Measurements from ENCODE around the gene ARL2BP.

ARL2BP gene

DNA sequence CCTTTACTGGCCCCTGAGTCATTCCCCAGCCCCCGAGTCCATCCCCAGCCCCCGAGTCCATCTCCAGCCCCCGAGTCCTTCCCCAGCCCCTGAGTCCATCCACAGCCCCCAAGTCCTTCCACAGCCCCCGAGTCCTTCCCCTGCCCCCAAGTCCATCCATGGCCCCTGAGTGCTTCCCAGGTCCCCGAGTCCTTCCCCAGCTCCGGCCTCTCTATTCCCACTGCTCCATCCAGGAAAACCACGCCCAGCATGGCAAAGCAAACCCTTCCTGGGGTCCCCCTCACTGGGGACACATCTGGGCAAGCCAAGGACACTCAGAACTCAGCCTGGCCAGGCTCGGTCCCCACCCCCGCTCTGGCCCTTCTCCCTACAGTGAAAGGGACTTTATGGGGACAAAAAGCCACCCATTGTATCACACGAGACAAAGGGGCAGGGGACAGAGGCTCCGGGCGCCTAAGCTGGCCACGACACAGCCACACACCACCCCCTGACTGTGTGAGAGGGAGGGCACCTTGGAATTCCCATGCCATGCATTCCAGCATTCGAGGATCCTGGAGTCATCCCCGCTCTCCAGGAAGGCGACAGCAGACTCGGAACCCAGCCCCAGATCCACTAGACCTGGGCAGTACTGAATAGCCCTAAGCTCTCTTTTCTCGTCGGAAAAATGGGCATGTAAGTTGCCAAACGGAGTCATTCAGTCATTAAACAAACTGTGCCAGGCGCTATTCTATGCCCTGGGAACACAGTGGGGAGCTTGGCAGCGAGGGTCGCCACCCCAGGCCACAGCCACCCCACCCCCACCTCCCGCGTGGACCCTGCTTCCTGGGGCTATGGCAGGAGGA, 25.4 kb downstream of the ARL2BP start:
- no peaks in the 10 kb centered on the region for H3K4me1 ChIP-seq (ENCODE audit: low read depth, poor library complexity, severe bottlenecking)
- H3K4me2 ChIP-seq: no peak overlapping the region
- no peak overlapping the region for H2AFZ ChIP-seq (ENCODE audit: low read depth)
- H3K36me3 ChIP-seq (ENCODE audit: insufficient read depth): no peaks in the 10 kb centered on the region
- H3K9ac ChIP-seq: no peak overlapping the region
- H3K79me2 ChIP-seq (ENCODE audit: insufficient read depth, low read depth): no peaks in the 10 kb centered on the region
- TF ChIP-seq CTCF (conservative IDR thresholded peaks at IDR 0.05; ENCODE audit: low read depth, low read length): no peak
- H4K20me1 ChIP-seq (ENCODE audit: insufficient read depth): no peaks in the 10 kb centered on the region
- H3K27me3 ChIP-seq (ENCODE audit: insufficient read depth, low read depth): no peaks in the 10 kb centered on the region
- H3K4me3 ChIP-seq (IDR thresholded peaks at IDR 0.05; ENCODE audit: insufficient read depth, low read depth, low read length): no peak overlapping the region
- no peak overlapping the region for H3K27ac ChIP-seq

- no peak overlapping the region for H3K27ac ChIP-seq
- no peak overlapping the region for H3K4me2 ChIP-seq
- H2AFZ ChIP-seq (ENCODE audit: low read depth): no peak overlapping the region
- H3K27me3 ChIP-seq (ENCODE audit: insufficient read depth, low read depth): no peaks in the 10 kb centered on the region
- H3K4me1 ChIP-seq (ENCODE audit: low read depth, poor library complexity, severe bottlenecking): no peaks in the 10 kb centered on the region
- no peaks in the 10 kb centered on the region for H4K20me1 ChIP-seq (ENCODE audit: insufficient read depth)
- no peak overlapping the region for H3K9ac ChIP-seq
- no peaks in the 10 kb centered on the region for H3K36me3 ChIP-seq (ENCODE audit: insufficient read depth)
- no peaks in the 10 kb centered on the region for H3K79me2 ChIP-seq (ENCODE audit: insufficient read depth, low read depth)
- no peak for TF ChIP-seq CTCF (conservative IDR thresholded peaks at IDR 0.05; ENCODE audit: low read depth, low read length)
- no peak overlapping the region for H3K4me3 ChIP-seq (IDR thresholded peaks at IDR 0.05; ENCODE audit: insufficient read depth, low read depth, low read length)
Measured at GRCh38 chr16:57271063-57271345, 25.9 kb downstream of the ARL2BP start.

DNA sequence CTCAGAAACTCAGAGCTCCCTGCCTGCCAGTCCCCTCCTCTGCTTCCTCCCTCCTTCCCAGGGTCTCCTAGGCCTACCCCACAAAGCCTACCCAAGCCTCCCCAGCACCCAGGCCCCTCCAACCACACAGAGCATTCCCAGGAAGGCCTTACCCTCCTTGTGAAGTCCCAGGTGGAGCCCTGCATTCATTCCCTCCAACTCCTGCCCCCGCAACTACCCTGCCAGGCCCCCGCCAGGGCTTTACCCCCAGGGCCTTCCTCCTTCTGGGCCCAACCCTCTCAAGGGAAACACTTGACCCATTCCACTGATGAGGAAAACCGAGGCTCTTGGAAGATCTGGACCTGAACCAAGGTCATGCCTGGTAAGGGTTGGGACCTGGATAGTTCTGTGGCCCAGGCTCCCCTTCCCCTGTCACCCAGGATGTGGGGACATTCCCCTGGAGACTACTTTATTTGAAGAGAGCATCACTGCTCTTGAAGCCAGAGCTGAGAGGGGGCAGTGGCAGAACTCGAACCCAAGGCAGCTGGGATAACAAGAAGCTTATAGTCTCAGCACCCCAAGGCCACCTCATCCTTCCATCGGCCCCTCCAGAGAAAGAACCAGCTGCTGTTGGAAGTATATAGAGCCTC, 26.9 kb downstream of the ARL2BP start:
- no peak for TF ChIP-seq CTCF (conservative IDR thresholded peaks at IDR 0.05; ENCODE audit: low read depth, low read length)
- Histone ChIP-seq H3K4me3 (IDR thresholded peaks at IDR 0.05; ENCODE audit: insufficient read depth, low read depth, low read length) (no peak overlapping the region), H4K20me1 (ENCODE audit: insufficient read depth) (no peaks in the 10 kb centered on the region), H2AFZ (ENCODE audit: low read depth) (no peak overlapping the region), H3K9ac (no peak overlapping the region), H3K79me2 (ENCODE audit: insufficient read depth, low read depth) (no peaks in the 10 kb centered on the region), H3K4me2 (no peak overlapping the region), H3K4me1 (ENCODE audit: low read depth, poor library complexity, severe bottlenecking) (peaks cover 6% of the 10 kb centered on the region), H3K36me3 (ENCODE audit: insufficient read depth) (no peaks in the 10 kb centered on the region), H3K27me3 (ENCODE audit: insufficient read depth, low read depth) (no peaks in the 10 kb centered on the region), H3K27ac (no peak overlapping the region)

GRCh38 chr16:57273359-57273758, 28.3 kb downstream of the ARL2BP start:
- H3K4me3 ChIP-seq (IDR thresholded peaks at IDR 0.05; ENCODE audit: insufficient read depth, low read depth, low read length): no peak overlapping the region
- no peaks in the 10 kb centered on the region for H3K27me3 ChIP-seq (ENCODE audit: insufficient read depth, low read depth)
- no peak overlapping the region for H3K4me2 ChIP-seq
- H3K36me3 ChIP-seq (ENCODE audit: insufficient read depth): no peaks in the 10 kb centered on the region
- TF ChIP-seq CTCF (conservative IDR thresholded peaks at IDR 0.05; ENCODE audit: low read depth, low read length): no peak
- H3K79me2 ChIP-seq (ENCODE audit: insufficient read depth, low read depth): no peaks in the 10 kb centered on the region
- H3K9ac ChIP-seq: no peak overlapping the region
- no peaks in the 10 kb centered on the region for H4K20me1 ChIP-seq (ENCODE audit: insufficient read depth)
- no peak overlapping the region for H3K27ac ChIP-seq
- H2AFZ ChIP-seq (ENCODE audit: low read depth): no peak overlapping the region
- peaks cover 19% of the 10 kb centered on the region for H3K4me1 ChIP-seq (ENCODE audit: low read depth, poor library complexity, severe bottlenecking)
